Measurements from ENCODE around the gene HSP90AB1. TPM values are rescaled to one million over a fixed set of nuclear protein-coding genes. Genes with fewer than 3 reads are reported as not detected.

The HSP90AB1 gene
- total and polyA plus RNA-seq, 9 of the 15 experiments (the other 6 are each of a cell fraction or from before 2014, with no cell fraction given) = 1,780 to 3,358 (median 2,262) TPM

DNA sequence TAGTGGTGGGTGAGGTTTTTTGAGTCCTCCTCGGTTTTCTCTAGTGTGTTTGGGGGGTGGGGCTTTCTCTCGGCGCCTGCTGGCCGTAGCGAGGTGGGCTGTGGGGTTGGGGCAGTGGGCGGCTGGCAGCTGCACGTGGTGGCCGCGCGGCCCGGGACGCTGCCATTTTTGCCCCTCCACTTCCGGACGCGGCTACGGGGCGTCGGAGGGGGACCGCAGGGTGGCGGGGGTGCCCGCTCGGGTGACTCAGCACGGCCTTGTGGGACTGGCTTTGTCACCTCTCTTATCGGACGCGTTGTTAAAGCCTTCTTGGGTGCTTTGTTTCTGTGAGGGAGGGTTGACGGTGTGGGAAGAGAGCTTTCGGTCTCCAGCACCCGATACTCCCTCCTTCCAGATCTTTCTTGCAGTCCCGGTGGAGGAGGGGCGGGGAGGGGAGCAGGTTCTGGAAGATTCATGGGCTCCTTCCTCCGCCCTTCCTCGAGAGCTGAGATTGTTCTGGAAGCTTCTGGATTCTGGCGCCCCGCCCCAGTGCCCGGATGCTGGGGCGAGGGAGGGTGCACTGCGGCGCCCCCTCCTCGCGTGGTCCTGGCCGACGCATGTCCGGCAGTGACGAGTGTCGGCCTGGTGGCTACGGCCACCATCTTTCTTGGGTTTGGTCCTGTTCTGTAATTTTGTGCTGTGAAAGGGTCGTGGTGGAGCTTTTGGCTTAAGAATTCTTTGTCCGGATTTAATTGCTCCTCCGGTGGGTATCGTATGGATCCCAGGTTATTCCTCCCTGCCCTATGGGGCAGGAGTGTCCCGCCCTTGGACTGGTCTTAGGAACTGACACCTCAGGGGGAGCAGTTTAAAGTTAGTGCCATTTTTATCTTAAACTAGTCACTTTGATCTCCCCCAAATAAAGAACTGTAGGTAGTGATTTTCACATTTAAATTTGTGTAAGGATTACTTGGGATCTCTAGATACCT, 719 bp downstream of the HSP90AB1 start (continued):
- TF ChIP-seq, protein P1, sequence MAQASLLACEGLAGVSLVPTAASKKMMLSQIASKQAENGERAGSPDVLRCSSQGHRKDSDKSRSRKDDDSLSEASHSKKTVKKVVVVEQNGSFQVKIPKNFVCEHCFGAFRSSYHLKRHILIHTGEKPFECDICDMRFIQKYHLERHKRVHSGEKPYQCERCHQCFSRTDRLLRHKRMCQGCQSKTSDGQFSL (CRISPR knock-in tag; IDR thresholded peaks at IDR 0.05) = peak; percentile 95
- TF ChIP-seq, protein P1 (tag; IDR thresholded peaks at IDR 0.05) = peak in 1 of 2 experiments; percentile 62; a peak in 1 of 4 replicates
- TF ChIP-seq, protein P2, sequence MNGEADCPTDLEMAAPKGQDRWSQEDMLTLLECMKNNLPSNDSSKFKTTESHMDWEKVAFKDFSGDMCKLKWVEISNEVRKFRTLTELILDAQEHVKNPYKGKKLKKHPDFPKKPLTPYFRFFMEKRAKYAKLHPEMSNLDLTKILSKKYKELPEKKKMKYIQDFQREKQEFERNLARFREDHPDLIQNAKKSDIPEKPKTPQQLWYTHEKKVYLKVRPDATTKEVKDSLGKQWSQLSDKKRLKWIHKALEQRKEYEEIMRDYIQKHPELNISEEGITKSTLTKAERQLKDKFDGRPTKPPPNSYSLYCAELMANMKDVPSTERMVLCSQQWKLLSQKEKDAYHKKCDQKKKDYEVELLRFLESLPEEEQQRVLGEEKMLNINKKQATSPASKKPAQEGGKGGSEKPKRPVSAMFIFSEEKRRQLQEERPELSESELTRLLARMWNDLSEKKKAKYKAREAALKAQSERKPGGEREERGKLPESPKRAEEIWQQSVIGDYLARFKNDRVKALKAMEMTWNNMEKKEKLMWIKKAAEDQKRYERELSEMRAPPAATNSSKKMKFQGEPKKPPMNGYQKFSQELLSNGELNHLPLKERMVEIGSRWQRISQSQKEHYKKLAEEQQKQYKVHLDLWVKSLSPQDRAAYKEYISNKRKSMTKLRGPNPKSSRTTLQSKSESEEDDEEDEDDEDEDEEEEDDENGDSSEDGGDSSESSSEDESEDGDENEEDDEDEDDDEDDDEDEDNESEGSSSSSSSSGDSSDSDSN (IDR thresholded peaks at IDR 0.05; ENCODE audit: borderline replicate concordance in 1 of 2, low read depth in 2 of 2, low read length in 2 of 2) = no peak
- TF ChIP-seq ZNF507 (tag; conservative IDR thresholded peaks at IDR 0.05) (no peak), ZNF583 (CRISPR knock-in tag; IDR thresholded peaks at IDR 0.05) (peak; percentile 28; the same call in 1 of the 2 replicates), TRIM24 (IDR thresholded peaks at IDR 0.05) (peak in 1 of 2 experiments; percentile 54; a peak in 1 of 4 replicates), CXXC5 (CRISPR knock-in tag; IDR thresholded peaks at IDR 0.05) (peak; percentile 78), ADNP (tag; IDR thresholded peaks at IDR 0.05) (no peak), DNMT1 (IDR thresholded peaks at IDR 0.05) (no peak), ZBTB8A (IDR thresholded peaks at IDR 0.05; ENCODE audit: partially characterized antibody) (no peak), ZNF311 (CRISPR knock-in tag; IDR thresholded peaks at IDR 0.05) (no peak)
- TF ChIP-seq, protein P3, sequence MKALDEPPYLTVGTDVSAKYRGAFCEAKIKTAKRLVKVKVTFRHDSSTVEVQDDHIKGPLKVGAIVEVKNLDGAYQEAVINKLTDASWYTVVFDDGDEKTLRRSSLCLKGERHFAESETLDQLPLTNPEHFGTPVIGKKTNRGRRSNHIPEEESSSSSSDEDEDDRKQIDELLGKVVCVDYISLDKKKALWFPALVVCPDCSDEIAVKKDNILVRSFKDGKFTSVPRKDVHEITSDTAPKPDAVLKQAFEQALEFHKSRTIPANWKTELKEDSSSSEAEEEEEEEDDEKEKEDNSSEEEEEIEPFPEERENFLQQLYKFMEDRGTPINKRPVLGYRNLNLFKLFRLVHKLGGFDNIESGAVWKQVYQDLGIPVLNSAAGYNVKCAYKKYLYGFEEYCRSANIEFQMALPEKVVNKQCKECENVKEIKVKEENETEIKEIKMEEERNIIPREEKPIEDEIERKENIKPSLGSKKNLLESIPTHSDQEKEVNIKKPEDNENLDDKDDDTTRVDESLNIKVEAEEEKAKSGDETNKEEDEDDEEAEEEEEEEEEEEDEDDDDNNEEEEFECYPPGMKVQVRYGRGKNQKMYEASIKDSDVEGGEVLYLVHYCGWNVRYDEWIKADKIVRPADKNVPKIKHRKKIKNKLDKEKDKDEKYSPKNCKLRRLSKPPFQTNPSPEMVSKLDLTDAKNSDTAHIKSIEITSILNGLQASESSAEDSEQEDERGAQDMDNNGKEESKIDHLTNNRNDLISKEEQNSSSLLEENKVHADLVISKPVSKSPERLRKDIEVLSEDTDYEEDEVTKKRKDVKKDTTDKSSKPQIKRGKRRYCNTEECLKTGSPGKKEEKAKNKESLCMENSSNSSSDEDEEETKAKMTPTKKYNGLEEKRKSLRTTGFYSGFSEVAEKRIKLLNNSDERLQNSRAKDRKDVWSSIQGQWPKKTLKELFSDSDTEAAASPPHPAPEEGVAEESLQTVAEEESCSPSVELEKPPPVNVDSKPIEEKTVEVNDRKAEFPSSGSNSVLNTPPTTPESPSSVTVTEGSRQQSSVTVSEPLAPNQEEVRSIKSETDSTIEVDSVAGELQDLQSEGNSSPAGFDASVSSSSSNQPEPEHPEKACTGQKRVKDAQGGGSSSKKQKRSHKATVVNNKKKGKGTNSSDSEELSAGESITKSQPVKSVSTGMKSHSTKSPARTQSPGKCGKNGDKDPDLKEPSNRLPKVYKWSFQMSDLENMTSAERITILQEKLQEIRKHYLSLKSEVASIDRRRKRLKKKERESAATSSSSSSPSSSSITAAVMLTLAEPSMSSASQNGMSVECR (CRISPR knock-in tag; IDR thresholded peaks at IDR 0.05) = peak; percentile 96
- TF ChIP-seq, protein P4, sequence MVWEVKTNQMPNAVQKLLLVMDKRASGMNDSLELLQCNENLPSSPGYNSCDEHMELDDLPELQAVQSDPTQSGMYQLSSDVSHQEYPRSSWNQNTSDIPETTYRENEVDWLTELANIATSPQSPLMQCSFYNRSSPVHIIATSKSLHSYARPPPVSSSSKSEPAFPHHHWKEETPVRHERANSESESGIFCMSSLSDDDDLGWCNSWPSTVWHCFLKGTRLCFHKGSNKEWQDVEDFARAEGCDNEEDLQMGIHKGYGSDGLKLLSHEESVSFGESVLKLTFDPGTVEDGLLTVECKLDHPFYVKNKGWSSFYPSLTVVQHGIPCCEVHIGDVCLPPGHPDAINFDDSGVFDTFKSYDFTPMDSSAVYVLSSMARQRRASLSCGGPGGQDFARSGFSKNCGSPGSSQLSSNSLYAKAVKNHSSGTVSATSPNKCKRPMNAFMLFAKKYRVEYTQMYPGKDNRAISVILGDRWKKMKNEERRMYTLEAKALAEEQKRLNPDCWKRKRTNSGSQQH (CRISPR knock-in tag; IDR thresholded peaks at IDR 0.05) = no peak; the same call in 1 of the 2 replicates
- TF ChIP-seq, protein P5, sequence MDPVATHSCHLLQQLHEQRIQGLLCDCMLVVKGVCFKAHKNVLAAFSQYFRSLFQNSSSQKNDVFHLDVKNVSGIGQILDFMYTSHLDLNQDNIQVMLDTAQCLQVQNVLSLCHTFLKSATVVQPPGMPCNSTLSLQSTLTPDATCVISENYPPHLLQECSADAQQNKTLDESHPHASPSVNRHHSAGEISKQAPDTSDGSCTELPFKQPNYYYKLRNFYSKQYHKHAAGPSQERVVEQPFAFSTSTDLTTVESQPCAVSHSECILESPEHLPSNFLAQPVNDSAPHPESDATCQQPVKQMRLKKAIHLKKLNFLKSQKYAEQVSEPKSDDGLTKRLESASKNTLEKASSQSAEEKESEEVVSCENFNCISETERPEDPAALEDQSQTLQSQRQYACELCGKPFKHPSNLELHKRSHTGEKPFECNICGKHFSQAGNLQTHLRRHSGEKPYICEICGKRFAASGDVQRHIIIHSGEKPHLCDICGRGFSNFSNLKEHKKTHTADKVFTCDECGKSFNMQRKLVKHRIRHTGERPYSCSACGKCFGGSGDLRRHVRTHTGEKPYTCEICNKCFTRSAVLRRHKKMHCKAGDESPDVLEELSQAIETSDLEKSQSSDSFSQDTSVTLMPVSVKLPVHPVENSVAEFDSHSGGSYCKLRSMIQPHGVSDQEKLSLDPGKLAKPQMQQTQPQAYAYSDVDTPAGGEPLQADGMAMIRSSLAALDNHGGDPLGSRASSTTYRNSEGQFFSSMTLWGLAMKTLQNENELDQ (CRISPR knock-in tag; IDR thresholded peaks at IDR 0.05; ENCODE audit: borderline replicate concordance) = peak; percentile 15; the same call in 1 of the 2 replicates

Measured in K562 (cell line).